Neuronal stem cell (in vitro differentiated cells): ENCODE results near the gene VPS4B.

Experiments
- DNase-seq: peaks from one replicate; pipeline ENCODE4 v3.0.0-alpha.2; 2013; ENCODE audit warnings: low spot score
- H2AFZ ChIP-seq: one replicate; pipeline ENCODE4 v1.6.1; 2013; ENCODE audit warnings: mild to moderate bottlenecking, low read length, inconsistent platforms
- H2AK5ac ChIP-seq: 2 replicates; pipeline ENCODE4 v1.6.1; 2013; ENCODE audit warnings: low read depth, mild to moderate bottlenecking, inconsistent platforms, low read length, moderate library complexity, mixed read lengths
- H2BK120ac ChIP-seq: 2 replicates; pipeline ENCODE4 v1.6.1; 2013; ENCODE audit warnings: low read depth, mild to moderate bottlenecking, inconsistent platforms, low read length, moderate library complexity, mixed read lengths
- H2BK12ac ChIP-seq: one replicate; pipeline ENCODE4 v1.6.1; 2013; ENCODE audit warnings: low read length, inconsistent platforms
- H2BK15ac ChIP-seq: 2 replicates; pipeline ENCODE4 v1.6.1; 2013; ENCODE audit warnings: mild to moderate bottlenecking, low read length, inconsistent platforms, mixed read lengths
- H2BK5ac ChIP-seq: one replicate; pipeline ENCODE4 v1.6.1; 2013; ENCODE audit warnings: inconsistent platforms, mild to moderate bottlenecking, low read length, moderate library complexity
- H3K14ac ChIP-seq: one replicate; pipeline ENCODE4 v1.6.1; 2013; ENCODE audit warnings: low read length, inconsistent platforms
- H3K18ac ChIP-seq: 2 replicates; pipeline ENCODE4 v1.6.1; 2013; ENCODE audit warnings: low read length, inconsistent platforms
- H3K23ac ChIP-seq: 2 replicates; pipeline ENCODE4 v1.6.1; 2013; ENCODE audit warnings: low read depth, mild to moderate bottlenecking, mixed read lengths, low read length, inconsistent platforms; ENCODE audit not compliant: poor library complexity
- H3K27ac ChIP-seq: replicated peaks from 3 replicates; pipeline ENCODE4 v1.5.1; 2013; ENCODE audit warnings: low read length, inconsistent platforms
- H3K27me3 ChIP-seq, 3 experiments: 2 replicates each; pipeline ENCODE4 v1.6.1; 2013; ENCODE audit warnings: low read length in 3 of 3, mild to moderate bottlenecking in 2 of 3, inconsistent platforms in 1 of 3, low read depth in 1 of 3, mixed read lengths in 1 of 3, moderate library complexity in 1 of 3; ENCODE audit not compliant: control insufficient read depth in 3 of 3, insufficient read depth in 3 of 3
- H3K36me3 ChIP-seq, 2 donors: replicated peaks in 1 of 2; 2 replicates each; pipeline ENCODE4 v1.6.1; 2013; ENCODE audit warnings: low read length in 2 of 2; ENCODE audit not compliant: control insufficient read depth in 2 of 2, insufficient read depth in 2 of 2
- H3K4ac ChIP-seq: 2 replicates; pipeline ENCODE4 v1.6.1; 2013; ENCODE audit warnings: inconsistent platforms, mild to moderate bottlenecking, low read length, moderate library complexity
- H3K4me1 ChIP-seq, 2 donors: 1 replicate in 1 of 2; 2 replicates in 1 of 2; pipeline ENCODE4 v1.6.1; 2013; ENCODE audit warnings: low read length in 2 of 2, low read depth in 1 of 2; ENCODE audit not compliant: control insufficient read depth in 2 of 2, insufficient read depth in 1 of 2
- H3K4me2 ChIP-seq: one replicate; pipeline ENCODE4 v1.6.1; 2013; ENCODE audit warnings: mild to moderate bottlenecking, low read length, inconsistent platforms; ENCODE audit not compliant: insufficient read depth, poor library complexity, severe bottlenecking
- H3K4me3 ChIP-seq, 2 donors: 2 replicates each; pipeline ENCODE4 v1.5.1; 2013; ENCODE audit warnings: low read length in 2 of 2, mild to moderate bottlenecking in 2 of 2, inconsistent platforms in 1 of 2, moderate library complexity in 1 of 2
- H3K79me1 ChIP-seq: one replicate; pipeline ENCODE4 v1.6.1; 2013; ENCODE audit warnings: low read depth, mild to moderate bottlenecking, inconsistent platforms, low read length, moderate library complexity
- H3K9ac ChIP-seq: one replicate; pipeline ENCODE4 v1.6.1; 2013; ENCODE audit warnings: mild to moderate bottlenecking, low read depth, low read length, inconsistent platforms; ENCODE audit not compliant: poor library complexity
- H3K9me3 ChIP-seq, 2 donors: replicated peaks in 1 of 2; 2 replicates each; pipeline versions ENCODE3 to v1.6.1; 2013; ENCODE audit warnings: low read length in 2 of 2, mild to moderate bottlenecking in 2 of 2, inconsistent platforms in 1 of 2, low read depth in 1 of 2, mixed read lengths in 1 of 2, moderate library complexity in 1 of 2; ENCODE audit not compliant: control insufficient read depth in 2 of 2, insufficient read depth in 1 of 2
- H4K8ac ChIP-seq: one replicate; pipeline ENCODE4 v1.6.1; 2013; ENCODE audit warnings: low read depth, mild to moderate bottlenecking, inconsistent platforms, low read length, moderate library complexity
- H4K91ac ChIP-seq: one replicate; pipeline ENCODE4 v1.6.1; 2013; ENCODE audit warnings: low read length, low read depth, mild to moderate bottlenecking, inconsistent platforms; ENCODE audit not compliant: poor library complexity
- whole genome bisulfite sequencing, 2 donors: extraction: QIAGEN DNeasy Blood & Tissue Kit; methylation state at CpG; one replicate each; pipeline ENCODE4 v1.1.7; 2013; ENCODE audit warnings: missing lambda C conversion rate in 2 of 2, mixed read lengths in 1 of 2; ENCODE audit not compliant: insufficient read length in 2 of 2, insufficient replicate concordance in 1 of 2; ENCODE audit errors: extremely low coverage in 2 of 2; 5-methylcytosine and 5-hydroxymethylcytosine counted together

VPS4B gene

DNA sequence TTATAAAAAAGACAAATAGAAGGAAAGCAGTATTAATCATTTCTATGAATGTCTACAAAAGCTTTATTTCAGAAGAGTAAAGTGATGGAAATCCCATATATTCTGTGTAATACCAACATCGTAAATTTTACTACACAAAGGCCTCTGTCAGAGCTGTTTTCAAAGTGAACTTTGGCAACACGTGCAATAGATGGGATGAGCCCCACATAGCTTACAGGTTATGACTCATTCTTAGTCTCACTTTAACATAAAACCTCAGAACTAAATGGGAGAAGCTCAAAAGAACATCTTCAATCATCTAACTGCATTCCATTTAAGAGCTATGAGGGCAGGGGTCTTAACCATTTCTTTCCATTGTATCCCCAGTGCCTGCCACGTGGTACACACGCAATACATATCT lies 11.5 kb downstream of the VPS4B start:
- H3K23ac ChIP-seq, result no peak overlapping the region
- H2AK5ac ChIP-seq, result no peak overlapping the region
- no peaks in the 10 kb centered on the region for H3K27me3 ChIP-seq
- H2BK120ac ChIP-seq, result no peak overlapping the region
- no peak overlapping the region for H4K8ac ChIP-seq
- H2BK15ac ChIP-seq, result no peak overlapping the region
- no peak overlapping the region for H3K27ac ChIP-seq
- H3K9ac ChIP-seq, result no peak overlapping the region
- no peak overlapping the region for H3K4me2 ChIP-seq
- no peak overlapping the region for H3K4me3 ChIP-seq
- H3K14ac ChIP-seq, result no peak overlapping the region
- H3K4ac ChIP-seq, result no peak overlapping the region
- no peak overlapping the region for H2BK12ac ChIP-seq
- no CpG with 5 or more reads among the region's 4 CpGs for WGBS, 2 donors
- no peak overlapping the region for H3K18ac ChIP-seq
- H3K79me1 ChIP-seq, result no peaks in the 10 kb centered on the region
- H2BK5ac ChIP-seq, result no peak overlapping the region
- no peaks in the 10 kb centered on the region for H3K4me1 ChIP-seq
- no peaks in the 10 kb centered on the region for H3K9me3 ChIP-seq
- H3K36me3 ChIP-seq, result peaks cover 19 to 92% of the 10 kb centered on the region in 2 donors
- no peak overlapping the region for H2AFZ ChIP-seq
- DNase-seq, result no peak
- H4K91ac ChIP-seq, result no peak overlapping the region

DNA sequence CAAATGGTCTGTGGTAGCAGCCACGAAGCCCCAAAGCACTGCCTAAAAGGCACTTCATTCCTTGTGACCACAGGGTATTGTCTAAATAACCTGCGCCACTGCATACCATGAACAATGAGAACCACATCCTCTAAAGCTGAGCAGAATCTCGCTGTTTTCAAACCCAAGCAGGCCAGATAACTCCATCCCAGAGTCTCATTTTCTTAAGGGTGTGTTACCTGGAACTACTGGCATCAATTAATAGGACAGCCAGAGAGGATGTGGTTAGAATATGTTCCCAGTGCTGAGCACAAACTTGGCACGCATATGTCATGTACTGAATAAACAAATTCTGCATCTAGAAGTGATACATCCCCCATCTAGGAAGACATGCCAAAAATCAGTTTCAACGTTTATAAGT lies 13.0 kb downstream of the VPS4B start:
- no peak overlapping the region for H2BK15ac ChIP-seq
- no peak overlapping the region for H3K4me2 ChIP-seq
- H2BK120ac ChIP-seq, result no peak overlapping the region
- H4K91ac ChIP-seq, result no peak overlapping the region
- DNase-seq, result no peak
- H2BK12ac ChIP-seq, result no peak overlapping the region
- no peak overlapping the region for H2AK5ac ChIP-seq
- no peaks in the 10 kb centered on the region for H3K27me3 ChIP-seq
- no peak overlapping the region for H3K4me3 ChIP-seq
- no peak overlapping the region for H3K9ac ChIP-seq
- no peak overlapping the region for H3K18ac ChIP-seq
- no peak overlapping the region for H3K27ac ChIP-seq
- no peaks in the 10 kb centered on the region for H3K9me3 ChIP-seq
- no peak overlapping the region for H3K14ac ChIP-seq
- H3K36me3 ChIP-seq, result peaks cover 11 to 90% of the 10 kb centered on the region in 2 donors
- no peaks in the 10 kb centered on the region for H3K4me1 ChIP-seq
- no peaks in the 10 kb centered on the region for H3K79me1 ChIP-seq
- H2AFZ ChIP-seq, result no peak overlapping the region
- no peak overlapping the region for H2BK5ac ChIP-seq
- H3K4ac ChIP-seq, result no peak overlapping the region
- H4K8ac ChIP-seq, result no peak overlapping the region
- no CpG with 5 or more reads among the region's 5 CpGs for WGBS, 2 donors
- no peak overlapping the region for H3K23ac ChIP-seq

DNA sequence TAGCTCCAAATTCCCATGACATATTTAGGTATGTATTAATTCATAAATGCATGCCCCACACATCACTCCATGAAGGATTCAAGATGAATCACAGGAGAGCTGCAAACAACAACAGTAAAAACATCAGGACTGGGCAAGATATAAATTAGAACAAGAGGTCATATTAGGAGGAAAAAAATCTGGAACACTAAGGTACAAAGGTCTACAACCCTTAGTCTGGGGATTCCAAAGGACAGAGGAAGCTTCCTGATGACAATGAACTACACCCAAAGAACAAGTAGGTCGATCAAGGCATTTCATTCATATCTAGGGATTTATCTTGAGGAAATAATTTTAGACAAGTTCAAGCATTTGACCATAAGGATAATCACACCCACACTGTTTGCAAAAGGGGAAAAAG lies 14.5 kb downstream of the VPS4B start:
- H2BK5ac ChIP-seq, result no peak overlapping the region
- no peak overlapping the region for H2AFZ ChIP-seq
- no peak overlapping the region for H3K9ac ChIP-seq
- no peak overlapping the region for H2BK12ac ChIP-seq
- no peak overlapping the region for H3K18ac ChIP-seq
- no peak overlapping the region for H3K23ac ChIP-seq
- H3K14ac ChIP-seq, result no peak overlapping the region
- H2BK15ac ChIP-seq, result no peak overlapping the region
- H3K4me2 ChIP-seq, result no peak overlapping the region
- no peak overlapping the region for H2AK5ac ChIP-seq
- no peaks in the 10 kb centered on the region for H3K4me1 ChIP-seq
- no peak overlapping the region for H4K91ac ChIP-seq
- no peak overlapping the region for H2BK120ac ChIP-seq
- H3K27me3 ChIP-seq, result no peaks in the 10 kb centered on the region
- H3K79me1 ChIP-seq, result no peaks in the 10 kb centered on the region
- H3K4me3 ChIP-seq, result no peak overlapping the region
- no peak overlapping the region for H3K4ac ChIP-seq
- no CpG with 5 or more reads among the region's 1 CpG for WGBS, 2 donors
- peaks cover 12 to 95% of the 10 kb centered on the region in 2 donors for H3K36me3 ChIP-seq
- DNase-seq, result no peak
- H3K27ac ChIP-seq, result no peak overlapping the region
- H3K9me3 ChIP-seq, result peaks cover 0 to 1% of the 10 kb centered on the region in 2 donors
- H4K8ac ChIP-seq, result no peak overlapping the region

DNA sequence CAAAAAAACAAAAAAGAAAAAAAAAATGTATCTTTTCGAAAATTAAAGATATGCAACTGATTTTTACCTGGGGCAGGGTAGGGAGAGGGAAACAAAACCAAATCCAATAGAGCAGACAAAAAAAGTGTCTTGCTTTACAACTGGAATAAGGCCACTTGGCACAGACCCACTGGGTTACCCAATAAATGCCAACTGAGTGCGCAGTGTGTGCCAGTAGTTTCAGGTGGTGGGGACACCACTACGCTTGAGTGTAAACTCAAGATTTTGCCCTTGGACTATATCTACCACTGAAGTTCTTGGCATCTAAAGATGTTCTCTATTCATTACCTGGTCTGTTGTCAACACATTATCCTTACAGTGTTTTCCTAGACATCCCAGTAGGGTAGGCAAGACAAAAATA lies 16.3 kb downstream of the VPS4B start:
- Histone ChIP-seq H2BK15ac (no peak overlapping the region), H3K4me3 (no peak overlapping the region), H3K9ac (no peak overlapping the region), H2BK120ac (no peak overlapping the region), H3K14ac (no peak overlapping the region), H2BK12ac (no peak overlapping the region), H3K4ac (no peak overlapping the region), H3K23ac (no peak overlapping the region), H4K91ac (no peak overlapping the region), H3K9me3 (peaks cover 0 to 3% of the 10 kb centered on the region in 2 donors), H3K27me3 (no peaks in the 10 kb centered on the region), H3K36me3 (peaks cover 14 to 97% of the 10 kb centered on the region in 2 donors), H2BK5ac (no peak overlapping the region), H3K79me1 (no peaks in the 10 kb centered on the region), H4K8ac (no peak overlapping the region), H3K4me2 (no peak overlapping the region), H3K4me1 (no peaks in the 10 kb centered on the region), H2AFZ (no peak overlapping the region), H3K27ac (no peak overlapping the region), H2AK5ac (no peak overlapping the region), H3K18ac (no peak overlapping the region)
- no CpG with 5 or more reads among the region's 3 CpGs for WGBS, 2 donors
- DNase-seq, result no peak
